Measurements from ENCODE around the gene CPD.
A peak's percentile ranks its signal among the peaks of the same experiment; 100 is the strongest.
"Not testable (repeated sequence)": the region's sequence is repeated elsewhere in the genome, so short reads cannot be mapped to it uniquely, and the experiment has no call there.

CPD gene

DNA sequence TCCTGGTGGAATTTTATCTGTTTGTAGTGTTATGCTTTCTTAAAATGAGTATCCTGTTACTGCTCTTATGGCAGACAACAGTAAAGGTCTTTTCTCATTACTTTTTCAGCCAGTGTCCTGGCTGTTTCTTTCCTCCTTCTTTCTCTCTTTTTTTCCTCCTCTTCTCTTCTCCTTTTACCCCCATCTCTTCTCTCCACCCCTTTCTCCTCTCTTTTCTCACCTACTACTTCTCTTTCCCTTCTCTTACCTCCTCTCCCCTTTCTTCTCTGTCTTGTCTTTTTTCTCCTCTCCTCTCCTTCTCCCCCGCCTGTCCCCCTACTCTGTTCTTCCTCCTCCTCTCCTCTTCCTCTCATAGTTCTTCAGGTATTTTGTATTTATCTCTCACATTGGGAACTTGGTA lies 48.9 kb downstream of the CPD start:
- DNase-seq (ENCODE audit: low read depth in 2 of 2), result no peak

DNA sequence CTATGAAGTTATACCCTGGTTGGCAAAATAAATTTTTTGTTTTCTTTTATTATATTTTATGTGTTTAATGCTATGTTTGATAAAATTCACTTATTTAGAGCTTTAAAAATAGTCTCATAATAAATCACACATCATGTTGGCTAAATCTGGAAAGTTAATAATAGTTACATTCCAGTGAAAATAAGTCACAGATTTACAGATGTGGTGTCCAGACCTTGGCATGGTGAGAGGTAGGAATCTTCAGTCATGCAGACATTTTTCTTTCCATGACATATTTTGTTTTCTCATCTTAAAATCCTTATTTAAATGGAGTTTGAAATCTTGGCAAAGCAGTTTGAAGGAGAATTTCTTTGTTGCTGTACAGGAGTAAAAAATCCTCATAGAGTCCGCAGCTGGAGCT lies 50.4 kb downstream of the CPD start:
- DNase-seq (ENCODE audit: low read depth in 2 of 2), result no peak

DNA sequence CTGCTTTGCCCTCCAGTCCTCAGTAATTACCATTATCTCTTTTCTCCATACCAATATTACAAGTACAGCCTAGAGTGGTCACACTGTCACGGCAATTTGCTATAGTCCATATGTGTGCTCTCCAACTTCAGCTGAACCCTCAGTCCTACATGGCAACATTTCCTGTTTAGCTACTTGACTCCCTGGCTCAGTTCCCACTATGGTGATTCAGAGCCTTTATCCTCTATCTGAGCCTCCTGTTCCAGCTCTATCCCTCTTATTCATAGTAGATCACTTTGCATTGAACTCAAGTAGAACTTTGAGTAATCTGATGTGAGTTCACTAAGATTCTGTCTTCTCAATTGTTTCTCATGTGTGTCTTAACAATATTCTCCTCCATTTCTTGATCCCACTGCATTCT lies 54.8 kb downstream of the CPD start:
- no peak for DNase-seq (ENCODE audit: low read depth in 2 of 2)

DNA sequence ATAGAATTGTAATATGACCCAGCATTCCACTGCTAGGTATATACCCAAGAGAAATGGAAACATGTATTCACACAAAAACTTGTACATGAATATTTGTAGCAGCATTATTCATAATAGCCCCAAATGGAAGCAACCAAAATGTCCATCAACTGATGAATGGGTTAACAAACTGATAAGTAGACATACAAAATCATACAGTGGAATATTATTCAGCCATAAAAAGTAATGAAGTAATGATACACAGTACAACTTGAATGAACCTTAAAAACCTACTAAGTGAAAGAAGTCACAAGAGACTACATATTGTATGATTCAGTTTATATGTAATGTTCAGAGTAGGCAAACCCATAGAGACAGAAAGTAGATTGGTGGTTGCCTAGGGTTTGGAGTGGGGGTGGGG lies 58.0 kb downstream of the CPD start:
- no peak for DNase-seq (ENCODE audit: low read depth in 2 of 2)

DNA sequence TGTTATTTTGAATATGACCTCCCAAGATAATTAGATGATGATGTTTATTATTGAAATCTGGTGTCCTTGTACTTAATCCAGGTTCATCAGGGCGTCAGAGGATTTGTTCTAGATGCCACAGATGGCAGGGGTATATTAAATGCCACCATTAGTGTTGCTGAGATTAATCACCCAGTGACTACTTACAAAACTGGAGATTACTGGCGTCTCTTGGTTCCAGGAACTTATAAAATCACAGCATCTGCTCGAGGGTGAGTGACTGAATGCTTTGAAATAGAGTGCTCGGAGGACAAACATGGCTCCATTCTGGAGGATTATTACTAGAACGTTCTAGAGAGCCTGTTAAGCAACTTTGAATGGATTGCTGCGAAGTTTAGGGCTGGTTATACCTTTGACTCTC lies 65.0 kb downstream of the CPD start:
- no peak for DNase-seq (ENCODE audit: low read depth in 2 of 2)

DNA sequence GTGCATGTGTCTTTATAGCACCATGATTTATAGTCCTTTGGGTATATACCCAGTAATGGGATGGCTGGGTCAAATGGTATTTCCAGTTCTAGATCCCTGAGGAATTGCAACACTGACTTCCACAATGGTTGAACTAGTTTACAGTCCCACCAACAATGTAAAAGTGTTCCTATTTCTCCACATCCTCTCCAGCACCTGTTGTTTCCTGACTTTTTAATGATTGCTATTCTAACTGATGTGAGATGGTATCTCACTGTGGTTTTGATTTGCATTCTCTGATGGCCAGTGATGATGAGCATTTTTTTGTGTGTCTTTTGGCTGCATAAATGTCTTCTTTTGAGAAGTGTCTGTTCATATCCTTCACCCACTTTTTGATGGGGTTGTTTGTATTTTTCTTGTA lies 67.9 kb downstream of the CPD start:
- DNase-seq (ENCODE audit: low read depth in 2 of 2), result not testable (repeated sequence)

DNA sequence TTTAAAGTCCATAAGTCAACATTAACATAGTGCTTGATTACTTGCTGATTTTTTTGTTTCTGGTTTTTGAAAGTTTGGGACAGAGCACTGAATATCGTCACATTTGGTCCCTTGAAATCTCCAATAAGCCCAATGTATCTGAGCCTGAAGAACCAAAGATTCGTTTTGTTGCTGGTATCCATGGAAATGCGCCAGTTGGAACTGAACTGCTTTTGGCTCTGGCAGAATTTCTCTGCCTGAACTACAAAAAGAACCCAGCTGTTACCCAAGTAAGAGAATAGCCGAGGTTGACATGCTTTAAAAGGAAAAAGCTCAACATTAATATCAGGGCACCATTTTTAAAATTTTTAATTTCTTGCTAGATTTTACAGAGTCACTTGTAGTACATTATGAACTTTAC lies 70.8 kb downstream of the CPD start:
- no peak for DNase-seq (ENCODE audit: low read depth in 2 of 2)

DNA sequence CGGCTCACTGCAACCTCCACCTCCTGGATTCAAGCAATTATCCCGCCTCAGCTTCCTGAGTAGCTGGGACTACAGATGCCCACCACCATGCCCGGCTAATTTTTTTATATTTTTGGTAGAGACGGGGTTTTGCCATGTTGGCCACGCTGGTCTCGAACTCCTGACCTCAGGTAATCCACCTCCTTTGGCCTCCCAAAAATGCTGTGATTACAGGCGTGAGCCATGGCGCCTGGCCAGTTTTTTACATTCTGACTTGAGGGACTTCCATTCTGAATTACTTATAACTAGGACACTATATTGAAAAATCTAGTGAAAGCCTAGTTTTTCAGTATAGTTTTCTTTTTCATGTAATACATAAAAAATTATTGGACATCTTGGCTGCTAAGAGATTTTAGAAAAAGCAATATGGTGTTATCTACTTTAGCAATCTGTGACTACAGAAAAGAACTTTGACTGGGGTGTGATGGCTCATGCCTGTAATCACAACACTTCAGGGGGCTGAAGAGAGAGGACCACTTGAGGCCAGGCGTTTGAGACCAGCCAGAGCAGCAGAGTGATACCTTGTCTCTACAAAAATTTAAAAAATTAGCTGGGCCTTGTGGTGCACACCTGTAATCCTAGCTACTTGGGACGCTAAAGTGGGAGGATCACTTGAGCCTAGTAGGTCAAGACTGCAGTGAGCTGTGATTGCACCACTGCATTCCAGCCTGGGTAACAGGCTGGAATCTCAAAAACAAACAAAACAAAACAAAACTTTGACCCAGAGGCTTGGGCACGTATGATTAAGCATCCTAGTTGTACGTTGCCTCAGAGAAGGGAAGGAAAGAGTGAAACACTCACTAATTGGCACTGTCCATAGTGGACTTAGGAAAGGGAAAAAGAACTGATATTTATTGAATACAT lies 71.6 kb downstream of the CPD start:
- DNase-seq (ENCODE audit: low read depth in 2 of 2), result no peak

DNA sequence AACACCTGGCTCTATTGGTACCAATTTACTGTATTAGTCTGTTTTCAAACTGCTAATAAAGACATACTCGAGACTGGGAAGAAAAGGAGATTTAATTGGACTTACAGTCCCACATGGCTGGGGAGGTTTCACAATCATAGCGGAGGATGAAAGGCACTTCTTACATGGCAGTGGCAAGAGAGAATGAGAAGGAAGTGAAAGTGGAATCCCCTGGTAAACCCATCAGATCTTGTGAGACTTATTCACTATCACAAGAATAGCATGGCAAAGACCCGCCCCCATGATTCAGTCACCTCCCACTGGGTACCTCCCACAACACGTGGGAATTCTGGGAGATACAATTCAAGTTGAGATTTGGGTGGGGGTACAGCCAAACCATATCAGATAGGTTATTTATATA lies 75.9 kb downstream of the CPD start:
- DNase-seq (ENCODE audit: low read depth in 2 of 2), result no peak

DNA sequence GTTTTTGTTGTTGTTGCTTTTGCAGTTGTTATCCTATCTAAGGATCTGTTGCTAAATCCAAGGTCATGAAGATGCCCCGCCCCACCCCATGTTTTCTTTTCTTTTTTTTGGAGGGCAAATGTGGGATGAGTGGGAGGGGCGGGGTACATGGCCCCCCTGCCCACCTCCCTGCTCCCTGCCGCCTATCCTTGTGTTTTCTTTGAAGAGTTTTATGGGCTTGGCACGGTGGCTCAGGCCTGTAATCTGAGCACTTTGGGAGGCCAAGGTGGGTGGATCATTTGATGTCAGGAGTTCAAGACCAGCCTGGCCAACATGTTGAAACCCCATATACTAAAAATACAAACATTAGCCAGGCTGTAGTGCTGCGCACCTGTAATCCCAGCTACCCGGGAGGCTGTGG lies 79.6 kb downstream of the CPD start:
- no peak for DNase-seq (ENCODE audit: low read depth in 2 of 2)

DNA sequence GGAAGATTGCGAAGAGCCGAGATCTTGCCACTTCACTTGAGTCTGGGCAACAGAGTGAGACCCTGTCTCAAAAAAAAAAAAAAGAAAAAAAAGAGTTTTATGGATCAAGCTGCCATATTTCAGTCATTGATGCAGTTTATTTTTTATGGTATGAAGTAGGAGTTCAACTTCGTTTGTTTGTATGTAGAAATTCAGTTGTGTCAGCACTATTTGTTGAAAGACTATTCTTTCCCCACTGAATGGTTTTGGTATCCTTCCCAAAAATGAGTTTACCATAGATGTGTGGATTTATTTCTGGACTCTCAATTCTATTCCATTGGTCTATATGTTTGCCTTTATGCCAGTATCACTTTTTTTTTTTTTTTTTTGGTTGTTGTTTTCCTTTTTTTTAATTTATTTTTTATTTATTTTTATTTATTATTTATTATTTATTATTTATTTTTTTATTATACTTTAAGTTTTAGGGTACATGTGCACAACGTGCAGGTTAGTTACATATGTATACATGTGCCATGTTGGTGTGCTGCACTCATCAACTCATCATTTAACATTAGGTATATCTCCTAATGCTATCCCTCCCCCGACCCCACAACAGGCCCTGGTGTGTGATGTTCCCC lies 80.2 kb downstream of the CPD start:
- not testable (repeated sequence) for DNase-seq (ENCODE audit: low read depth in 2 of 2)

DNA sequence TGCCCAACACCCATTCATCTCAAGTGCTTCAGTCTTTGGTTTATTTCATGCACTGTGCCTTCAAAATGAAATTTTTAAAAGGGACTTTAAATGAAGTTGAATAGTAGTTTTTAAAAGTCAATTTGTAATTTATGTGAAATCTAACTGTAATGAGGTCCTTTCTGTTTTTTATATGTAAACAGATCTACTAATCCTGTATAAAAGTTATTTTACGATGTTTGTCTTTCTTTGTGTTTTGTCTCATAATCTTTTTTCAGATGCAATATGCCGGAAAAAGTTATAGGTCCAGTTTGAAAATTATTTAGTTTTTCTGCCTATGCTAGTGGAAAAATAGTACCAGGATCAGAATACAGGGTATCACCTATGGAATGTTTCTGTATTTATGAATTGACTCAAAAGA lies 89.7 kb downstream of the CPD start:
- no peak for DNase-seq (ENCODE audit: low read depth in 2 of 2)

DNA sequence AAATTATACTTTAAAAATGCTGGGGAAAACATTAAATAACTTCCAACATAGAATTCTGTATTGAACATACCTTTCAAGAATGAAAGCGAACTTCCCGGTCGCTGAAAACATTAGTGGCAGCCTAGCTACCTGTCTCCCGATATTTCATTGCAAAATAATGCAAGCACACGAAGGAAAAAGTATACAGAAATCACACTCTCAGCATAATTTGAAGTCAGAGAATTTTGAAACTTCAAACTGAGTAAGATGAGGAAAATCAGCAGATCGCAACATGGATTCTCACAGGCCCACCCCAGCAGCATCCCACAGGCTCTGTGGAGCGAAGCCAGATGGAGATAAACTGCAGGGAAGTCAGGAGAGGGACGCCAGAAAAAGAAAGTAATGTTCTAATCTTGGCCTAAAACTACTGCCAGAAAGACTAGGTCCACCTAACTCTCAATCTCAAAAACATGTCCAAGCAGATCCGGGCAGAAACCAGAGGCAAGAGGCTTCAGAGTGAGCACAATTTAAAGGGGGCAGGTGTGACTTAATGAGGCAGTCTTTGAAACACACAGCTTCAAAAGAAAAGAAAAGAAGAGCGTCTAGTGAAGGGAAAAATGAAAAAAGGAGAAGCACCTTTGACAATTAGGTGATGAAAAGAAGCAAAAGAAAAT lies 93.6 kb downstream of the CPD start:
- no peak for DNase-seq (ENCODE audit: low read depth in 2 of 2)

DNA sequence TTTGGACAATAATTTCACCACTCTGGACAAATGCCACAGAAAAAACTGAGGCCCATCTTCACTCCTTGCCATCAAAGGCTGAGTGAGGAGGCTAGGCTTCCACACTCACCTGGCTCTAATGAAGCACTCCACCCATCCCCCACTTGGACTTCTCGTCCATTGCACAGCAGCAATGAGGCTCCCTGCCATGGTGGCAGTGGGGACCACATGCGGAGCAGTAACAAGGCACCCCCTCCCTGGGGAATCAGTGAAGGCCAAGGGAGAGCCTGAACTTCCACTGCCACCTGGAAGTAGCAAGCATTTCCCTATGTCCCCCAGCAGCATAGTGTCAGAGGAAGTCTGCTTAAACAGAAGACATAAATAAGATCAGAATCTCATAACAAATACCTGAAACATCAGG lies 96.5 kb downstream of the CPD start:
- DNase-seq (ENCODE audit: low read depth in 2 of 2), result no peak

DNA sequence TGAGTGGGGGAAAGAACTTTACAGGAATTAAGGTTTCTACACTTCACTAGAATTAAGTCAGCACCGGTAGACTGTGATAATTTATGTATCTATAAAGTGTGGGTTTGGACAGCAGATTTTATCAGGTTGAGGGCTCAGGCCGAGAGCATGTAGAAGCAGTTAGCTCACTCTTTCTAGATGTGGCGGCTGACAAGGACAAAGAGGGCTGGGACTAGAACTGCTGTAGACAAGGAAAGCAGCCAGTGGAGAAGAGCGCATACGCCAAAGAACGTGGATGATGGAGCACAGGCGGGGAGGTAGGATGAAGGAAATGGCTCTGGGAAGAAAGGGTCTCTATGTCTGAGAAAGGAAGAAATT lies 98.0 kb downstream of the CPD start:
- peak in 1 of 2 donors; percentile 7 for DNase-seq (ENCODE audit: low read depth in 2 of 2)

DNA sequence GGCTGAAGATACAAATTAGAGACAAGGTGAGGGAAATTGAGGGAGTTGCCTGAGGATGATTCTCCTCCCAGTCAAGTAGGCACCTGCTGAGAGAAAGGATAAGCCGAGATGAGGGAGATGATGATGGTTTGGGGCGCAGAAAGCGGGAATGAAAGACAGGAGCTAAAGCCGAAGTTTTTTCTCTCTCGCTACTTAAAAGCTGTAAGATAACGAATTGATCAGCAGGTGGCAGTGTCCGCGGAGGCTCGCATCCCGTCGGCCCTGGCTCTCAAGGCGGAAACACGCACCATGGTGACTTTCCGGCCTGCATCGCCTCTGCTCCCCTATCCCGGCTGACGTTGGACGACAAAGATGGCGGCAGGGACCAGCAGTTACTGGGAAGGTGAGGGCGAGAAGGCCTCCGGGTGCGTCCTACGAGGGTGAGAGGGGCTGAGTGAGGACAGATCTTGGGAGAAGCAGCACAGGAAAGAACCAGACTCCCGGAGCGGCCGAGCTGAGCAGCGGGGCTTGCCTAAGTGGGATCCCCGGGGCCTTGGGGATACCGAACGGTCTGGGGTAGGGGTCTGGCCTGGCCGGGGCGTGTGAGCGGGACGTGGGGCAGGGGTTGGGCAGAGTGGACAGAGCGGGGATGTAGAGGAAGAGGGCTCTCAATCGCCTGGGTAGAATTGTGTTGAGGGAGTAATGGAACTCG lies 98.5 kb downstream of the CPD start, which contains the start of gene GOSR1:
GOSR1 (plus strand) TSS at position 326 of the 691 bp plus-strand sequence; CDS start at position 352, 26 bp downstream.
- peak; percentile 85 for DNase-seq (ENCODE audit: low read depth in 2 of 2)

DNA sequence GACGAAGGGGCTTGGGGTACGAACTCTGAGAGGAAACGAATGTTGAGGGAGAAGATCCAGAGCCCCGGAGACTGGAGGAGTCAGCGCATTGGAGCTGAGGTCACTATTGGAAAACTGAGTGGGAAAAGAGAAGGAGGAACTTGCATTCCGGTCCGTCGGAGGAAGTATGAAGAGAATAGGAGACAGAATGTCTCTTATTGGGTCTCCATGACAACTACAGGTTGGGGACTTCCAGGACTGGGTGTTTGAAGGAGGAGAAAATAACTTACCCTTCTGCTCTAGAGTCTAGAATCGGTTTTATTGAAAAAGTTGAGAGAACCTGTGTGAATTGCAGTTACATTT lies 99.0 kb downstream of the CPD start:
- no peak for DNase-seq (ENCODE audit: low read depth in 2 of 2)

DNA sequence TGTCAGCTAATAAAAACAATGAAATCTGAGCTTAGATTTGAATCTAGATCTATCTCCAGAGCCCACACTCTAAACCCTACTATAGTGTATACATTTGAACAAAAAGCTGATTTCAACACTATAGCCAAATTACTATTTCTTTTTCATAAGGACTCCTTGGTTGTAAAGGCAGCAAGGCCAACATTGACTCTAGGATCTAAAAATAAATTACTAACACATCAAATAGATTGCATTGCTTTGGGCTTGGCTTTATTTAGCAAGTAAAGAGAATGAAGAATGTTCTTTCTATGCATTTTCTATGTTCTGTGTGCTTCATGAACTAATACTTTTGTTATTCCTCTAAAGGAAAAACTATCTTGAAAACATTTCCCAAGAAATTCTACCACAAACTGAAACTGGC lies 103.8 kb downstream of the CPD start:
- no peak for DNase-seq (ENCODE audit: low read depth in 2 of 2)

DNA sequence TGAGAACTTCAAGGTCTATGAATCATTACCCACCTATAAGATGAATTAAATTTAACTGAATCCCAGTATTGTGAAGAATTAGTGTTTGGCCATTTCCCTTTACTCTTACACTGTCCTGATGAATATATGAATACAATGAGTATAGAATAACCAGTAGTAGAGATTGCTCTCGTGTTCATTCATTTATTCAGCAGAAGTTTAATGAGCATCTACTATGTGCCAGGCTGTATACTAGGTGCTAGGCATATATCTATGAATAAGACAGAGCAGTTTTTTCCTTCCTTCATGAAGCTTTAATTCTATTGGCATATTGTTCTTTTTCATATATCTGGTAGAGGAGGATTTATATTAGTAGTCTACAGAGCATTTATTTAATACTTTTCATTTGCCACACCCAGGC lies 104.4 kb downstream of the CPD start:
- DNase-seq (ENCODE audit: low read depth in 2 of 2), result no peak

DNA sequence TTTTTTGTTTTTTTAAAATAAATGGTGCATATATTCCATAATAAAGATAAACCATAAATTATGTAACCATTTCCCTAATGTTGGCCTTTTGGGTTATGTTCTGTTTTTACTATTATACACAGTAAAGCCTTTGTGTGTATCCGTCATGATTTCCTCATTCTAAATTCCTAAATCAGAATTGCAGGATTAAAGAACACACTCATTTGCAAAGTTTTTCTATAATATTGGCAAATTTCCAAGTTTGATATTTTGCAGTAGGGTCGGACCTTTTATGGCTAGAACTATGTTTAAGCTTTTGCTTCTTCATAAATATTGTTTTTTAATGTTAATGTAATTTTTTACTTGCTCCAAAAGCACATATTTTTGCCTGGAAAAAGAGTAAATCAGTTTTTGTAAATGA lies 115.1 kb downstream of the CPD start:
- no peak for DNase-seq (ENCODE audit: low read depth in 2 of 2)

DNA sequence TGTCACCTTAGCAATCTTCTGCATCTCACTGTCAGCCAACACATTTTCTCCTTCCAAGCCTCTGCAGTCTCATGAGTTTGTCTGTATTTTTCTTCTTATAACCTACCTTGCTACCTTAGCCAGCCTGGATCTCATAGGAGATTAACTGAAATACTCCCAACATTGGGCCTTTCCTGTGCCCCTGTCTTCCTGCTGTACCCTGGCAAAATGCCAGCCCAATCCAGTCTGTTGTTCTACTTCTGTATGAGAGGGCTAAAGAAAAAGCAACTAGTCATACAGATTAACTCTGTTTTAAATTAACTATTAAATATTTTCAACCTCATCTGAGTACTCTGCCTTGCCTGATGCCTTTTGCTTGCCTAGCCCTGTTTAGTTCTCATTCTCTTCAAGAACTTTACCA lies 116.9 kb downstream of the CPD start:
- no peak for DNase-seq (ENCODE audit: low read depth in 2 of 2)

DNA sequence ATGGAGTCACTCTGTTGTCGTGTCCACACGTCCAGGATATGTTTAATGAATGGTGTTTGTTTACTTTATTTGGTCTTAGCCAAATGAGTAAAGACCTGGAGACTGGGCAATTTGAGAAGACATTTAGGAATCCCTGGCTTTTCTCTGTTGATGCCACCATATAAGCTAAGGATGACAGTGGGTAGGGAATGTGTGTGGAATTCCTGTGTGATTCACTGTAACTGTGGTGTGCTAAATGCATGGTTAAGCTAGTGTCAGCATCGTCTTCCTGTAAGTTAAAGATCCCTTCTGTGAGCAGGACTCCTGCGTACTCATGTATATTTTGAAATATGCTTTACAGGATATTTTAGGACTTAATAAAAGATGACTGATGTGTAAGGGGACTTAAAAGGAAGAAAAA lies 124.8 kb downstream of the CPD start:
- no peak for DNase-seq (ENCODE audit: low read depth in 2 of 2)

All from activated CD4-positive, alpha-beta T cell treated with anti-CD3 and anti-CD28 coated beads for 24 hours (primary cell).